Fibroblast of villous mesenchyme (primary cell): ENCODE data around the gene KYAT1. TPM values are rescaled to one million over a fixed set of nuclear protein-coding genes. Genes with fewer than 3 reads are reported as not detected.
"Not testable (repeated sequence)": the region's sequence is repeated elsewhere in the genome, so short reads cannot be mapped to it uniquely, and the experiment has no call there.

Experiments used
- DNase-seq: peaks from one replicate; pipeline ENCODE4 v3.0.0-alpha.2; 2010; ENCODE audit warnings: low read depth
- H3K4me3 ChIP-seq: 2 replicates; pipeline ENCODE4 v1.5.1; 2011; ENCODE audit warnings: low read depth, mild to moderate bottlenecking, low read length
- total RNA-seq: library from RNA; depleted of rRNA; stranded (reverse); fragments of >200 nt; gene quantifications from 2 replicates; pipeline ENCODE4 v1.2.3, GENCODE V29; 2012
- TF ChIP-seq, protein P1 (sequence below): IDR thresholded peaks from 2 replicates; pipeline ENCODE4 v1.5.1; 2012; ENCODE audit warnings: low read depth, mild to moderate bottlenecking, low read length; ENCODE audit not compliant: insufficient read depth

The KYAT1 gene
- total RNA-seq, 1 donor: 11.2 TPM

DNA sequence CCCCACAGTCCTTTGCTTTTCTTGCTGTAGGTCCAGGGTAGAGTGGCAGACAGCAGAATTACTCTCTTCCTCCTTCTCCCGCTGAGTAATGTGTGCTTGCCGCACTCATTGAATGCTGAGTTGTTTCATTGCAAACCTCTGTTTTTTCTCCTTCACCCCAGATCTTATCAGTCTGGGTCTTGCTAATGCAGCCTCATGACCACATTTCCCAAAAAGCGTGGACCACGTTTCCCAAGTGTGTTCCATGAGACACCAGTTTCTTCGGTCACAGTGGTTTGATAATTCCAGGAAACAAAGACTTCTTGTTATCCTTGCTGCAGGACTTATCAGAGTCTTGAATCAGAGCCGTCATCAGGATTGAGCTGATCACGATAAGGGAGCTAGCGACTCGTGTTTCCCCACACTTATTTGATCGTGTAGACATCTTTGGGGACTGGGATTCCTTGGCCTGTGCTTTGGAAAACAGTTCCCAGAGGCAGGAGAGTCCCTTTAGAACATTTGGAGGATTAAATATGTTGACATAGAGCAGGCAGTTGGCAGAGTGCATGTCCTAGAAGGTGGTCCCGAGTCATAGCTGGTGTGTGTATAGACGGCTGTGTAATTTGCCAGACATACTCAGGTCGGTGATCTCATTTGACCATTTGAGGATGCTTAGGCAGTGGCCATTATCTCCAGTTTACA is 4.6 kb upstream of the KYAT1 start:
- peak; percentile 76 for DNase-seq
- TF ChIP-seq, protein P1, sequence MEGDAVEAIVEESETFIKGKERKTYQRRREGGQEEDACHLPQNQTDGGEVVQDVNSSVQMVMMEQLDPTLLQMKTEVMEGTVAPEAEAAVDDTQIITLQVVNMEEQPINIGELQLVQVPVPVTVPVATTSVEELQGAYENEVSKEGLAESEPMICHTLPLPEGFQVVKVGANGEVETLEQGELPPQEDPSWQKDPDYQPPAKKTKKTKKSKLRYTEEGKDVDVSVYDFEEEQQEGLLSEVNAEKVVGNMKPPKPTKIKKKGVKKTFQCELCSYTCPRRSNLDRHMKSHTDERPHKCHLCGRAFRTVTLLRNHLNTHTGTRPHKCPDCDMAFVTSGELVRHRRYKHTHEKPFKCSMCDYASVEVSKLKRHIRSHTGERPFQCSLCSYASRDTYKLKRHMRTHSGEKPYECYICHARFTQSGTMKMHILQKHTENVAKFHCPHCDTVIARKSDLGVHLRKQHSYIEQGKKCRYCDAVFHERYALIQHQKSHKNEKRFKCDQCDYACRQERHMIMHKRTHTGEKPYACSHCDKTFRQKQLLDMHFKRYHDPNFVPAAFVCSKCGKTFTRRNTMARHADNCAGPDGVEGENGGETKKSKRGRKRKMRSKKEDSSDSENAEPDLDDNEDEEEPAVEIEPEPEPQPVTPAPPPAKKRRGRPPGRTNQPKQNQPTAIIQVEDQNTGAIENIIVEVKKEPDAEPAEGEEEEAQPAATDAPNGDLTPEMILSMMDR: no peak
- H3K4me3 ChIP-seq: no peak overlapping the region

DNA sequence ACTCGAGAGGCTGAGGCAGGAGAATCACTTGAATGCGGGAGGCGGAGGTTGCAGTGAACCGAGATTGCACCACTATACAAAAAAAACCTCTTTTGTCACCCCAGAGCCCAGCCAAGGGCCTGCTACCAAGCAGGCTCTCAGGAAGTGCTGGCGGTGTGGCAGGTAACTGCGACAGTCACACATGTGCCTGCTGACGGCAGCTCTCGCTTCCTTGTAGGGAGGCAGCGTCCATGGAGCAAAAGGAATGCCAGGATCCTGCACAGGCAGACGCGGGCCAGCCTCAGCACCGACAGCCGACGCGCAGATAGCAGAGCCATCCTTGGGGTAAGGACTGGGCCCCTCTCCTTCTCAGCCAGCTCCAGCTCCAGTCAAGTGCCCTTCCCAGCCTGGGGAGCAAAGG is 4.0 kb upstream of the KYAT1 start:
- no peak for DNase-seq
- TF ChIP-seq, protein P1: no peak
- no peak overlapping the region for H3K4me3 ChIP-seq

DNA sequence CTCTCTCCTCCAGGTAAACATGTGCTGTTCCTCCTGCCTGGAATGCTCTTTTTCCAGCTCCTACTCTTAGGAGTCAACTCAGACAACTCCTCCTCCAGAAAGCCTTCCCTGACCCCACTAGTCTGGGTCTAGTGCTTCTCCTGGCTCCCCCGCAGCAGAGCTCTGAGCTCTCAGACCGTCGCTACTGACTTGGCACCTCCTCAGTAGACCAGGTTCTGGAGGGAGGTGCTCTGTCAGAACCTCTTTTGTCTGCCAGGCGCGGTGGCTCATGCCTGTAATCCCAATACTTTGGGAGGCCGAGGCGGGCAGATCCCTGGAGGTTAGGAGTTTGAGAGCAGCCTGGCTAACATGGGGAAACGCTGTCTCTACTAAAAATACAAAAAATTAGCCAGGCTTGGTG is 3.6 kb upstream of the KYAT1 start:
- no peak for DNase-seq
- no peak overlapping the region for H3K4me3 ChIP-seq
- TF ChIP-seq, protein P1: no peak

DNA sequence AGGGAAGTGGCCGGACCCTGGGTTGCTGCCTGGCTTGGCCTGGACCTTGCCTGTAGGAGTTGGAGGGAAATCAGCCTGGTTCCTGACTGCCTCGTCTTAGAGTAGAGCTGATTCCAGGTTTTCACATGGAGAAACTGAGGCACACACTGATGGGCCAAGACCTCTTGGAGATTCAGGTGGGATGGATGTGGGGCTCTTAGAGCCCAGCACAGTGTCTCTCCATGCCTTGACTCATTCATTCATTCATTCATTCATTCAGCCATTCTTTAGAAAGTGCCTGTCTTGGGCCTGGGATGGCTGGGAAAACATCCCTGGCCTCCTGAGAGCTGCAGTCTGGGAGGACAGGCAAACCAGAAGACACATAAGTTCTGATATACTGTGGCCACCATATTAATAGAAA is 2.4 kb upstream of the KYAT1 start:
- TF ChIP-seq, protein P1: no peak
- H3K4me3 ChIP-seq: no peak overlapping the region
- DNase-seq: no peak

DNA sequence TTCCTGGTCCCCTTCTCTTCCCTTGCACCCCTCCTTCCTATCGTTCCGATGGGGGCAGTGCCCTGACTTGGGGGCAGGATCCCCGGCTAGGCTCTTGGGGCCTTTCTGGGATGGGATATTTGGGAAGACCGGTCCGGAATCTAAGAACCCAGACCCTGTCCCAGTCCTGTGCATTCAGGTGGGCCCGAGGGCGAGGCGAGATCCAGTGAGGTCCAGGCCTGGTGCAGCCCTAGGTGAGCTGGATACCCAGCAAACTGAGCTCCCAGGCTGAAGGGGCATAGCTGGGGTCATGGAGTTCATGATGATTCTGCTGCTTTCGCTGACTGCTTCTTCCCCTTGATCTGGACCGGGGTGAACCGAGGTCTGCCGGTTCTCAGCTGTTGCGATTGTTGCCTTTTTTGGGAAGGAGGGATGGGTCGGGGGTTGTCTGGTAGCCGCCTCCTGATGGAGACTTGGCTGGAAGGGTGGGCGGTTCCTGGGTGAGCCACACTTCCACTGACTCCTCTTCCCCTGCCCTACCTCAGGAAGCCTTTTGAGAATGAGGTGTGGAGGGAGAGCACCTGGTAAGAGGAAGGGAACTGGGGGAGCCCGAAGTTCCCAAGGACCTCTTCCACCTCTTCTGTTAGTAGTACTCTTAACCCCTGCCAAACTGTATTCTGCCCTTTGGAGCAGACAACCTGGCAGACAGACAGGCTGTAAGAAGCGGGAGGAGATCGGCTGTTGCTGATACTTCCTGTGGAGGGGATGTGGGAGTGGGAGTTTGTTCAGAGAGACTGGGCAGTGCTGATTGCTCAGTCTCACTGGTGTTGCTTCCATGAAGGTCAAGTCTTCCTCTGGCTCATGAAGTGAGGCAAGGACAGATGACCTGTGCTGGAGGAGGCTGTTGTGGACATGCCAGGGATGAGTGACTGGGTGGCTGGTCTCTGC is 1.2 kb upstream of the KYAT1 start:
- TF ChIP-seq, protein P1: no peak
- DNase-seq: no peak
- peak overlapping the region; percentile 94 for H3K4me3 ChIP-seq

DNA sequence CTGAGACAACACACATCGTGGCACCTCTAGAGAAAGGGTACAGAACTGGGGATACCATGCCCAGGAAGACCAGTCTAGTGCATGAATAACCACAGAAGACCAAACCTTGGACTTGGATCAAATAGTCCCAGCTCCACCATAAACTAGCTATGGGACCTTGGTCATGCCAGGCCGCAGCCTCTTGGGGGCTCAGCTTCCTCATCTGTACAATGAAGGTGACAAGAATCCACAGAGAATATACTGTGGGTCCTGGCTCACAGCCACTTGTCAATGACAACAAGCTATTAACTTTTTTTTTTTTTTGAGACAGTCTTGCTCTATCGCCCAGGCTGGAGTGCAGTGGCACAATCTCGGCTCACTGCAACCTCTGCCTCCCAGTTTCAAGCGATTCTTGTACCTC is 3.9 kb downstream of the KYAT1 start:
- H3K4me3 ChIP-seq: no peak overlapping the region
- TF ChIP-seq, protein P1: no peak
- DNase-seq: no peak

DNA sequence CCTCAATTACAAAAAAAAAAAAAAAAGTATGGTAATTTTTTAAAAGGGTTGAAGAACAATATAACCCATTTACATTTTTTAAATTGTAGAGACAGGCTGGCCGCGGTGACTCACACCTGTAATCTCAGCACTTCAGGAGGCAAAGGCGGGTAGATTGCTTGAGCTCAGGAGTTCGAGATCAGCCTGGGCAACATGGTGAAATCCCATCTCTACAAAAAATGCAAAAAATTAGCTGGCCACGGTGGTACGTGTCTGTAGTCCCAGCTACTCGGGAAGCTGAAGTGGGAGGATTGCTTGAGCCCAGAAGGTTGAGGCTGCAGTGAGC is 10.8 kb downstream of the KYAT1 start:
- not testable (repeated sequence) for H3K4me3 ChIP-seq

More for the DNA sequence above, 10.8 kb downstream of the KYAT1 start:
- DNase-seq: not testable (repeated sequence)
